Mesendoderm (in vitro differentiated cells): Measurements from ENCODE around the gene PGGHG.

ENCODE experiments used
- DNase-seq: peaks from one replicate; pipeline ENCODE4 v3.0.0; 2013
- H2AK5ac ChIP-seq: 2 replicates; pipeline ENCODE4 v1.6.1; 2013; ENCODE audit warnings: low read length, inconsistent platforms
- H2BK120ac ChIP-seq: 2 replicates; pipeline ENCODE4 v1.6.1; 2013; ENCODE audit warnings: low read depth, mild to moderate bottlenecking, low read length, moderate library complexity, mixed read lengths
- H2BK15ac ChIP-seq: replicated peaks from 2 replicates; pipeline ENCODE4 v1.6.1; 2013; ENCODE audit warnings: low read depth, mild to moderate bottlenecking, moderate library complexity
- H2BK5ac ChIP-seq: 2 replicates; pipeline ENCODE4 v1.6.1; 2013; ENCODE audit warnings: low read length, inconsistent platforms
- H3K18ac ChIP-seq: 2 replicates; pipeline ENCODE4 v1.6.1; 2013; ENCODE audit warnings: mild to moderate bottlenecking, low read length, mixed read lengths
- H3K23ac ChIP-seq: one replicate; pipeline ENCODE4 v1.6.1; 2013; ENCODE audit warnings: low read length
- H3K27ac ChIP-seq: 2 replicates; pipeline ENCODE4 v1.5.1; 2013; ENCODE audit warnings: low read depth, mild to moderate bottlenecking, inconsistent platforms, low read length, moderate library complexity
- H3K27me3 ChIP-seq: 2 replicates; pipeline ENCODE4 v1.6.1; 2013; ENCODE audit warnings: low read length, control low read depth, mild to moderate bottlenecking, inconsistent platforms; ENCODE audit not compliant: insufficient read depth, poor library complexity
- H3K36me3 ChIP-seq: 2 replicates; pipeline ENCODE4 v1.6.1; 2013; ENCODE audit warnings: low read length, inconsistent platforms; ENCODE audit not compliant: control insufficient read depth, insufficient read depth
- H3K4ac ChIP-seq: one replicate; pipeline ENCODE4 v1.6.1; 2013; ENCODE audit warnings: low read depth, mild to moderate bottlenecking, low read length, moderate library complexity
- H3K4me1 ChIP-seq: 2 replicates; pipeline ENCODE4 v1.6.1; 2013; ENCODE audit warnings: low read depth, low read length, inconsistent platforms; ENCODE audit not compliant: control insufficient read depth
- H3K4me2 ChIP-seq: 2 replicates; pipeline ENCODE4 v1.6.1; 2013; ENCODE audit warnings: low read length
- H3K4me3 ChIP-seq: 2 replicates; pipeline ENCODE4 v1.5.1; 2013; ENCODE audit warnings: mild to moderate bottlenecking, low read length
- H3K56ac ChIP-seq: one replicate; pipeline ENCODE4 v1.6.1; 2013; ENCODE audit warnings: low read length
- H3K79me1 ChIP-seq: 2 replicates; pipeline ENCODE4 v1.6.1; 2013; ENCODE audit warnings: low read length, inconsistent platforms
- H3K79me2 ChIP-seq: 2 replicates; pipeline ENCODE4 v1.6.1; 2013; ENCODE audit warnings: mild to moderate bottlenecking, low read length; ENCODE audit not compliant: control insufficient read depth, insufficient read depth
- H3K9ac ChIP-seq: 2 replicates; pipeline ENCODE4 v1.6.1; 2013; ENCODE audit warnings: low read length, inconsistent platforms
- H4K5ac ChIP-seq: one replicate; pipeline ENCODE4 v1.6.1; 2013; ENCODE audit warnings: low read length
- H4K8ac ChIP-seq: one replicate; pipeline ENCODE4 v1.6.1; 2013; ENCODE audit warnings: low read depth, mild to moderate bottlenecking, control low read depth, low read length, moderate library complexity
- WGBS: extraction: QIAGEN DNeasy Blood & Tissue Kit; methylation state at CpG from one replicate; pipeline ENCODE4 v1.1.7; 2013; ENCODE audit warnings: low lambda C conversion rate, missing lambda C conversion rate; ENCODE audit not compliant: insufficient coverage; ENCODE audit errors: extremely low coverage; 5-methylcytosine and 5-hydroxymethylcytosine counted together

The PGGHG gene

DNA sequence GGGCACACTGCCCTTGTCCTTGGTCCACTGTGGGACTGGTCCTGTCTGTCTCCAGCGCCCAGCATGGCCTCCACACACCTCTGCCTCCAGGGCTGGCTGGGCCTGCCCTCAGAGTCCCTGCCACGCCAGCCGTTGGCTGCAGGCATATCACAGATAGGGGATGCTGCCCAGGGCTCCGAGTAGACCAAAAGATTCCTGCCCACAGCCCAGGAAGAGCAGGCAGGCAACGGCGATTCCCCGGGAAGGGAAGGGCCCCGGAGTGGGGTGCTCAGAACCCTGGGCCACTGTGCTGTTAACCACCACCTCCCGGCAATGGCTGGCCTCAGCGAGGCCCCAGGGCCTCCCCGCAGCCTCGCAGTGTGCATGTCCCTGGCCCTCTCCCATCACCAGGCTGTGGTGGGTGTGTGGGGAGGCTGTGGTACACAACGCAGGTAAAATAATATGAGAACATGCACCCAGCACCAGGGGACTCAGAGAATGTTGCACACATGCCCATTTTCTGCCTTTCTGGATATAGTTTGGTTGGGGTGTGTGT lies 8.2 kb downstream of the PGGHG start:
- H3K79me2 ChIP-seq = no peaks in the 10 kb centered on the region
- H4K8ac ChIP-seq = no peak overlapping the region
- no peak overlapping the region for H2BK120ac ChIP-seq
- peak overlapping the region; percentile 46 for H3K56ac ChIP-seq
- no peak overlapping the region for H3K4me2 ChIP-seq
- no peaks in the 10 kb centered on the region for H3K27me3 ChIP-seq
- no peak for DNase-seq
- no peak overlapping the region for H2BK15ac ChIP-seq
- H3K9ac ChIP-seq = no peak overlapping the region
- H3K79me1 ChIP-seq = no peaks in the 10 kb centered on the region
- H3K36me3 ChIP-seq = peaks cover 8% of the 10 kb centered on the region
- no CpG with 5 or more reads among the region's 13 CpGs for WGBS
- no peak overlapping the region for H3K4me3 ChIP-seq
- no peak overlapping the region for H3K27ac ChIP-seq
- H2BK5ac ChIP-seq = no peak overlapping the region
- H3K23ac ChIP-seq = no peak overlapping the region
- no peak overlapping the region for H3K18ac ChIP-seq
- no peak overlapping the region for H4K5ac ChIP-seq
- H2AK5ac ChIP-seq = no peak overlapping the region
- peaks cover 6% of the 10 kb centered on the region for H3K4me1 ChIP-seq
- no peak overlapping the region for H3K4ac ChIP-seq

GRCh38 chr11:297586-298405 lies 8.9 kb downstream of the PGGHG start:
- Histone ChIP-seq H2BK15ac (no peak overlapping the region), H3K79me1 (no peaks in the 10 kb centered on the region), H3K4ac (no peak overlapping the region), H3K36me3 (peaks cover 8% of the 10 kb centered on the region), H3K27me3 (no peaks in the 10 kb centered on the region), H4K8ac (no peak overlapping the region), H3K18ac (no peak overlapping the region), H3K56ac (no peak overlapping the region), H3K79me2 (no peaks in the 10 kb centered on the region), H3K4me3 (no peak overlapping the region), H2BK120ac (no peak overlapping the region), H4K5ac (no peak overlapping the region), H3K4me2 (no peak overlapping the region), H2BK5ac (no peak overlapping the region), H2AK5ac (no peak overlapping the region), H3K27ac (no peak overlapping the region), H3K4me1 (peaks cover 6% of the 10 kb centered on the region), H3K23ac (peak overlapping the region; percentile 48), H3K9ac (no peak overlapping the region)
- no peak for DNase-seq
- no CpG with 5 or more reads among the region's 26 CpGs for WGBS

DNA sequence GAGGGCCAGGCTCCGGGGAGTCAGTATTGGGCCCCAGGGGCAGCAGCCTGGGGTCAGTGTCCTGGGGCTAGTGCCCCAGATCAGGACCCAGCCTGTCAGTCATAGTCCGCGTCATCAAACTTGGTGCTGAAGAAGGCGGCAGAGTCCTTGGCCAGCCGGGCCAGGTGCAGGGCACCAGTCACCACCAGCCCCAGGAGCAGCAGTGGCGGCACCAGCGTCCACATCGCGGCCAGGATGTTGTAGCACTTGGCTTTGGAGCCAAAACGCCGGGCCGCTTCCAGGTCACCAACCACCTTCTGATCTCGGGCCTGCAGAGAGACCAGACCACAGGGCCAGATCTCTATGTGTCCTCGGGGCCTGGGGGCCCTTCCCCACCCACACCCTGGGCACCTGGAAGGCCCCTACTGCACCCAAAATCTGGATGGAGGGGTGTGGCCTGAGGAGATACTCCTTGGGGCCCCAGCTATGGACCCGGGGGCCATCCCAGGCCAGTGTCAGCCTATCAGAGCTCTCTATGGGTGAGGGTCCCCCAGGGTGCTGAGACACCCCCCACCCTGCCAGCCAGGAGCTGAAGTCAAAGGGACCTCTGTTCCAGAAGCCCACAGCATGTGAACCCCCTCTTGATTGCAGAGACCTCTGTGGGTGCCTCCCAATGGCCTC lies 9.6 kb downstream of the PGGHG start:
- DNase-seq = no peak
- Histone ChIP-seq H3K27ac (no peak overlapping the region), H3K4me3 (no peak overlapping the region), H3K4ac (no peak overlapping the region), H3K18ac (no peak overlapping the region), H2BK120ac (no peak overlapping the region), H3K9ac (no peak overlapping the region), H2BK5ac (no peak overlapping the region), H3K56ac (no peak overlapping the region), H3K4me2 (no peak overlapping the region), H3K23ac (no peak overlapping the region), H3K36me3 (peaks cover 4% of the 10 kb centered on the region), H3K79me1 (no peaks in the 10 kb centered on the region), H4K5ac (no peak overlapping the region), H4K8ac (no peak overlapping the region), H3K4me1 (peaks cover 6% of the 10 kb centered on the region), H3K79me2 (no peaks in the 10 kb centered on the region), H2BK15ac (no peak overlapping the region), H2AK5ac (no peak overlapping the region), H3K27me3 (no peaks in the 10 kb centered on the region)
- WGBS = no CpG with 5 or more reads among the region's 15 CpGs

DNA sequence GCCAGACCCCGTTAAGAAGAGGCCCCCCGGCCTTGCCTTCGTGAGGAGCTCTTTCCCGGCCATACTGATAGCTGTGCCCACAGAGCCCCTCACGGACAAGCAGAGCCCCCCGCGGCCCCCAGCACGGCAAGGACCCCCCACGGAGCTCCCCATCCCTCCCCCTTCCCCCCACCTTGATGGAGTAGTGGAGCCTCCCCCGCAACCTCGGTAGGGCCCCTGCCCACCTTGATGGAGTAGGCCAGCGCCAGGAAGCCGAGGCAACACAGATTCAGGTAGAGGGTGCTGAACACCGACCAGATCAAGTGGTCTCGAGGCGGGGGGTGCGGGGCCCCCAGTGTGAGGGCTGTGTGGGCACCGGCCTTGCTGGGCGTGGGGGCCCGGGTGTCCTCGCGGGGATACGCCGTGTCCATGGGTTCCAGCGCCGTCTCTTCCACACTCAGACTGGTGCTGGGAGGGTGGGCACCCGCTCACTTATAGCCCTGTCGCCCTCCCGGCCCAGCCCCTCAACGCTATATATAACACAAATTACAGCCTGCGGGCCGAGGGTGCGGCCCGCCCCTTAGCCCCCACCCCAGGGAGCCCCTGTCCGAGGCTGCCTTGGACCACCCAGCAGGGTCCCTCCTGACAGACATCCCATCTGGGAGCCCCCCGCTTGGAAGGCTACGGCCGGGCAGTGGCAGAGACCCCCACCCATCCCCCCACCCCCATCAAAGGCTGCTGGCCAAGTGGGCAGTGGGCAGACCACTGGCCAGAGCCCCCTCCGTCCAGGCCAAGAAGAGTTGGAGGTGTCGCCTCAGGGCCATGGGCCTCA lies 10.4 kb downstream of the PGGHG start, which contains the start of gene IFITM5:
Gene IFITM5 (minus strand): TSS at position 446 of the 811 bp plus-strand sequence. CDS start 36 bp downstream, at position 410.
- no peak for DNase-seq
- no CpG with 5 or more reads among the region's 40 CpGs for WGBS
- no peak within 1 kb of the TSS for H4K5ac ChIP-seq
- H3K36me3 ChIP-seq = peaks cover 2% of the 10 kb centered on the region
- no peak within 1 kb of the TSS for H4K8ac ChIP-seq
- H3K4me1 ChIP-seq = peaks cover 6% of the 10 kb centered on the region
- H3K4me3 ChIP-seq = no peak within 1 kb of the TSS
- H3K23ac ChIP-seq = peak within 1 kb of the TSS; percentile 6
- H3K79me1 ChIP-seq = no peaks in the 10 kb centered on the region
- no peaks in the 10 kb centered on the region for H3K79me2 ChIP-seq
- peak within 1 kb of the TSS; percentile 26 for H3K56ac ChIP-seq
- H3K4ac ChIP-seq = no peak within 1 kb of the TSS
- no peak within 1 kb of the TSS for H3K27ac ChIP-seq
- no peaks in the 10 kb centered on the region for H3K27me3 ChIP-seq
- H3K18ac ChIP-seq = peak within 1 kb of the TSS; percentile 15
- H3K9ac ChIP-seq = no peak within 1 kb of the TSS
- no peak within 1 kb of the TSS for H2BK15ac ChIP-seq
- H2BK5ac ChIP-seq = no peak within 1 kb of the TSS
- H3K4me2 ChIP-seq = no peak within 1 kb of the TSS
- H2AK5ac ChIP-seq = peak within 1 kb of the TSS; percentile 72
- no peak within 1 kb of the TSS for H2BK120ac ChIP-seq

DNA sequence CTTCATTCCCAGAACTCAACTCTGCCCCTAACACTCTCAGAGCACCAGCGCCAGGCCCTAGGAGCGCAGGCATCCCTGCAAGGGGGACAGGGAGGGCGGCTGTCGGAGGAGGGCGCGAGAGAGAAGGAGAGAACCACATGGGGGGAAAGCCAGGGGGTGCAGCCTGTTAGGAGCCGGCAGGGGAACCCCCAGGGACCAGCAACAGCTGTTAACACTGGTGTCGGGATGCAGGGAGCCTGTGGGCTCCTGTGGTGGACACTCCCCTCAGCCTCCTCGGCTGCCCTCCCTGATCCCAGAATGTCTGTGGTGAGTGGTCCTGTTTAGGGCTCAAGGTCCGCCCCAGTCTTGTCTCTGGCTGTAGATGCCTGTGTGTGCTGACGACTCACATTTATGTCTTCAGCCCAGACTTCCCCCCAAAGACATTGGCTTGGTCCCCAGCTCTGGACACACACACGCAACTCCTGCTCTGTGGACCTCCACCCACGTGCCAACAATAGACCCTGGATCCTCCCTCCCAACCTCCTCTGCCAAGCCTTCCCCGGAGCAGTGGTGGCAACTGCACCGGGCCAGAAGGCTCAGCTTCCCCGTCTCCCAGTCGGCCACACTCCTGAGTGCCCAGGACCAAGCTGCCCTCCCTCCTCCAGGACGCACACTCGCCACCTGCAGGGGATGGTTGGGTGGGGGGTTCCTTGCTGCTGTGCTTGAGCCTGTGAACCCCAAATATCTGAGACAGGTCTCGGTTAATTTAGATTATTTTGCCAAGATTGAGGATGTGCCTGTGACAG lies 11.2 kb downstream of the PGGHG start:
- Histone ChIP-seq H3K23ac (peak overlapping the region; percentile 6), H3K9ac (no peak overlapping the region), H3K36me3 (no peaks in the 10 kb centered on the region), H3K4me3 (no peak overlapping the region), H3K56ac (peak overlapping the region; percentile 26), H4K8ac (no peak overlapping the region), H3K4me2 (no peak overlapping the region), H3K18ac (peak overlapping the region; percentile 15), H2BK15ac (no peak overlapping the region), H2BK120ac (no peak overlapping the region), H3K27ac (no peak overlapping the region), H2BK5ac (no peak overlapping the region), H4K5ac (no peak overlapping the region), H2AK5ac (peak overlapping the region; percentile 72), H3K4me1 (peaks cover 6% of the 10 kb centered on the region), H3K27me3 (no peaks in the 10 kb centered on the region), H3K79me1 (no peaks in the 10 kb centered on the region), H3K4ac (no peak overlapping the region), H3K79me2 (no peaks in the 10 kb centered on the region)
- peak; percentile 54 for DNase-seq
- no CpG with 5 or more reads among the region's 20 CpGs for WGBS
